HG02610 (cell line): ENCODE results near the gene CHSY1.

Experiments used
- ATAC-seq: cut with Tn5 transposase; IDR thresholded peaks from one replicate; pipeline ENCODE4 v1.9.1; 2021; ENCODE audit warnings: mild to moderate bottlenecking, moderate library complexity; ENCODE audit not compliant: unreplicated experiment

The CHSY1 gene

DNA sequence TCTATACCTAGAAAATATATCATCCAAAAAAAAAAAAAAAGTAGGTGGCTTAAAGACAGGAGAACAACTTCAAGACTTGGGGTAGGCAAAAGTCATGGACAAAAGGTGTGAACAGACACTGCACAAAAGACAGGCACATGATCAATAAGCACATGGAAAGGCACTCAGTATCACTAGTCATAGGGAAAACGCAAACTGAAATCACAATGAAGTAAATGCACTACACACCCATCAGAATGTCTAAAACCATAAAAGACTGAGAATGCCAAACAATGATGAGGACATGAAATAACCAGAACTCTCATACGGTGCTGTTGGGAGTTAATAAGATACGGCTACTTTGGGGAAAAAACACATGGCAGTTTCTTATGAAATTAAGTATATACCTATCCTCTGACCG lies 40.0 kb downstream of the CHSY1 start:
- ATAC-seq: no peak

DNA sequence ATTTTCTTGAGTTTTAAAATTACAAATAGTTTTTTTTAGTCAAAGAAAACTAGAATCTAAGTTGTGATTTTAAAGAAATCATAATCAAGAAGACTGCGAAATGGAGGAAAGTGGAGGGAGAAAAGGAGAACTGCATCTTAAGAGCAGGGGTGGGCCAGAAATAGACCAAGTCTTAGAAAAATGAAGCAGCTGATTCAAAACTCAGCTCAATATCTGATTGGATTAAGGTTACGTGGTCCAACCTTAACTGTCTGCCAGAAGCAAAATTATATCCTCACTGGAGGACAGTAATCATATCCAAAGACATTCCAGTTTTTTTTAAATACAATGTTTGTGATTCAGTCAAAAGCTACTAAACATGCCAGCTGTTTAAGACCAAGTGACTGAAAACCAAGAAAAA lies 41.4 kb downstream of the CHSY1 start:
- no peak for ATAC-seq

GRCh38 chr15:101210058-101210457 lies 41.8 kb downstream of the CHSY1 start:
- ATAC-seq: no peak

DNA sequence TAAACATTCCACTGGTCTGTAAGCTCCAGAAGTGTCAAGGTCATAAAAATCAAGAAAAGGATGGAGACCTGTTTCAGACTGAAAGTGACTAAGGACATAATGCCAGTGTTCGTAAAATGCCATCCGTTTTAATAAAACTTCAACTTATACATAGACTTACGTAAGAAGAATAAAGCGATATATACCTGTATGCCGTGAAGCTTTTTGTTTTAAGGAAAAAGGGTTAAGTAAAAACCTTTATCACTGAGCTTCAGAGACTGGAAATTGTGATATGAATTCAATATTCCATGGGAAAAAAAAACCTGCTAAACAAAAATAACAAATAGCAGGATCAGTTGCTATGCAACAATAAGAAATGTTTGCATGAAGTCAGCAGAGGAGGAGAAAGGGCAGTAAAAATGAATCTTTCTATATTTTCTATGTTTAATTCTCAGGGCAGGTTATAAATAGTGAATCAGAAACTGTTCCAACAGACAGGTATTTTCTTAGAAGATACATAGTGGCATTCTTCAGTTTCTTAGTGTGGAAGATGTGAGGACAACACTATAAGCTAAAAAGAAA lies 42.5 kb downstream of the CHSY1 start:
- ATAC-seq: no peak

DNA sequence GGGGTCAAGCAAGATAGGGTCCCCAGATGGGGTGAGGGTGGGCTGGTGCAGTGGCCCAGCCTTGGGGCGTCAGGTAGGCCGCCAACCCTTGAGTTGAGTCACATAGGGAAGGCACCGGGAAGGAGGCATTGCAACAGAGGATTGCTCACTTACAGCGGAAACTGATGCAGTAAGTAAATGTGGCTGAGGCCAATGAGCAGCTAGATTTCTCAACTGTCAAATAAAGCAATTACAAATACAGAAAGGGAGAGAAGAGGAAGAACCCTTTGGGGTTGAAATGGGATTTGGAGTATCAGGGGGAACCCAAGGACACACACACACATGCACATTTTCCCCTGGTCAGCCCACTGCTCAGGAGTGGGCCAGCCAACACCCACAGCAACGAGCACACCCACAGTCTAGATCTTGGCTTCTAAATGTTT lies 44.0 kb downstream of the CHSY1 start:
- no peak for ATAC-seq

DNA sequence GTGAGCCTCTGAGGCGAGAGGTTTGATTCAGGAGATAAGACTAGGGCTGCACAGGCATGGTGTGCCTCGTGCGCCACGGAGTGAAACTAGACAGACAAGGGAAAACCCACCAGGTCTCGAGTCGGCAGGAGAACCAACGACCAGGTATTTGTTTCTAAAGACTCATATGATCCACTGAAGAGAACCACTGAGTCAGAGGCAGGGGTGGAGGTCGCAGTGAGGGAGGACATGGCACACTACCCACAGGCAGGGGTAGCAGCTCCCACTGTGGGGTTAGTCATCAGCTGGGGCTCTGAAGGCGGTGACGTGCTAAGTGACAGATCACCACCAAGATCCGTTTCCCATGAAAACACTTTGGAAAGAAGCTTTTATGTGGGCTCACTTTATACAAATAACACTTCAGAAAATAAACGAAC lies 45.7 kb downstream of the CHSY1 start:
- no peak for ATAC-seq

GRCh38 chr15:101204739-101205535 lies 46.9 kb downstream of the CHSY1 start:
- ATAC-seq: no peak

GRCh38 chr15:101203607-101204189 lies 48.1 kb downstream of the CHSY1 start:
- ATAC-seq: no peak

DNA sequence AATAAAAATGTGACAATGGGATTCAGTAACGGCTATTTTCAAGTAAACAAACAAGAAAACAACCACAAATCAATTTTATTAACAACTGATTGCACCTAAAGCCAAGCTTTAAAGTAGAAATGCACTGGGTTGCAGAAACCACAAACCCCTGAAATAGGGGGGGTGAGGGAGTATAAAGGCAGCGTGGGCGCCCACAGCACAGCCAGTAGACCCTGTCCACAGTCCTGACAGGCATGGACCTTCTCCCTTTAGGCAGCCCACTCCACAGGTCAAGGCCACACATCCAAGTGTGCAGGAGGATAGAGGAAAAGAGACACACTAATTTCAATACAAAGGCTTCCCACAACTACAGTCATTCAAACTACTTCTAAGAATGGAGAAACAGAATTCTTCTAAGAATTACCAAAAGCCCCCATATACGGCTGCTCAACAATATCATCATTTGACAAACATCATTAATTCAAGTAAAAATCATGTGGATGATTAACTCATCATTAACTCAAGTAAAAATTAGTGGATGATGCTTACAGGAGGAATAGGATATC lies 48.7 kb downstream of the CHSY1 start:
- ATAC-seq: no peak

DNA sequence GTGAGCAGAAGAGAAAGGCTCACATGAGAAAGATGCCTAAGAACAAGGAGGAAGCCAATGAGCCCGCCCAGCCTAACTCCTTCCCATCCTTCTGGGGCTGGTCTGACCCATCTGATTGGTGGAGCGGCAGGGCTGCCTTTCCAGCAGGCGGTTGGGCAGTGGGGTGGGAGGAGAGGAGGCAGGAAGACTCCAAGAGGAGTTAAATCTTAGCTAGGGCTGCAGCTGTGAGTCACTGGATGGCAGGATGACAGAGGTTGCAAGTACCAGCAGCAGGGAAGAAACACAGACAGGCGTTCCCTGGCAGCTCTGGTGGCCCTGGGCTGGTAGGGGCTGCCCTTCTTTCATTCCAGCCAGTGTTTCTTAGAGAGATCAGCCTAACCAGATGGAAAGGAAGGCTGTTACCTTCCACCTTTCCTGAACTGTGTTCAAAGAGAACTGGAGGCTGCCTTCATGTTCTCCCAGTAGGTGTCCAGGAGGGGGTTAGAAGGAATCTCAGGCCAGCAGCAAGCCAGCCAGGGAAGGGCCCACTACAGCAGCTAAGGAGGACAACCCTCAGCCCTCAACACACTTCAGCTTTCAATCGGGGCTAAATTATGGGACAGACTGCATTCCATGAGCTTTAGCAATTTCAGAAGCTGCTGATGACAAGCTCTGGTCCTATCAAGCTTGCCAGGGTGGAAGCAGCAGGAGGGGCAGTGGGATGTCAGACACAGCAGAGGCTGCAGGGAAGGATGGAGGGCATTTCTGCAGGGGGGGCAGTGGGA lies 50.3 kb downstream of the CHSY1 start:
- ATAC-seq: no peak

DNA sequence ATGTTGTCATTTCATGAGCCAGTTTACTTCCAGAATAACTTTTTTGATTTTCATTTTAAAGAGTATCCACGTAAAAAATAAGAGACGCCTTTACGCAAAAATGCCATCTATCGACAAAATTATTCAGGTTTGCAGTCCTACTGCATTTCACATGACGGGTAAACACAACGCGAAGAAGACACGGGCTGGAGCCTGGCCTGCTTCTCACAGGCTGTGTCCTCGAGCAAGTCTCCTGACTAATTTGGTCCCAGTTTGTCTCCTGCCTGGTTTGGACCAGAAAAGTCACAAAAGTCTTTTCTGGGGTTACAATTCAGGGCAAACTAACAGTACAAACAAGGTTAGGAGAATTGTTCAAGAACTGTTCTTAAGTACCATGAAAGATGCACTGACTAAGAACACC lies 51.7 kb downstream of the CHSY1 start:
- ATAC-seq: no peak

- ATAC-seq: no peak
Measured at GRCh38 chr15:101198800-101199199, 53.0 kb downstream of the CHSY1 start.

DNA sequence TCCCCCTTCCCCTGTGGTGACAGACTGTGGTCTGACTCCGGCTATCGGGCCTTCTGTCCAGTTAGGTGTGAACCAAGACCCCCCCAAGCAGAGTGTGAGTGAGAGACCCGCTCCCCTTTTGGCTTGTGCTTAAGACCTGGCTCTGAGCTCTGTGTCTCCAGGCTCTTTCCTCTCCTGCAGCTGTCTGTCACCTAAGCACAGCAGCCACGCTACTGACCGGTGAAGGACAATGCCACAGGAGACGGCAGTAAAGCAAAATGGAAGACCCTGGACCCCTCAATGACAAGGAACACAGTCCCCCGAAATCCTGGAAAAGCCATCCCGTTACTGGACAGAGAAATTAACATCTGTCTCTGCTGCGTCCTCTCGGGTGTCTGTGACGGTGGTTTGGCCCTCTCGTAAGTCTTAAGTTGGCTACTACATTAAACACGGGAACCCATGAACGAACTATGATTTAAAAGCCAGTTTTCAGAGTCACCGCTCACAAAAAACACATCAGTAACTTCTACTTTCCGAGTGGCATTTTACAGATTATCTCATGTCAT lies 53.7 kb downstream of the CHSY1 start:
- no peak for ATAC-seq

DNA sequence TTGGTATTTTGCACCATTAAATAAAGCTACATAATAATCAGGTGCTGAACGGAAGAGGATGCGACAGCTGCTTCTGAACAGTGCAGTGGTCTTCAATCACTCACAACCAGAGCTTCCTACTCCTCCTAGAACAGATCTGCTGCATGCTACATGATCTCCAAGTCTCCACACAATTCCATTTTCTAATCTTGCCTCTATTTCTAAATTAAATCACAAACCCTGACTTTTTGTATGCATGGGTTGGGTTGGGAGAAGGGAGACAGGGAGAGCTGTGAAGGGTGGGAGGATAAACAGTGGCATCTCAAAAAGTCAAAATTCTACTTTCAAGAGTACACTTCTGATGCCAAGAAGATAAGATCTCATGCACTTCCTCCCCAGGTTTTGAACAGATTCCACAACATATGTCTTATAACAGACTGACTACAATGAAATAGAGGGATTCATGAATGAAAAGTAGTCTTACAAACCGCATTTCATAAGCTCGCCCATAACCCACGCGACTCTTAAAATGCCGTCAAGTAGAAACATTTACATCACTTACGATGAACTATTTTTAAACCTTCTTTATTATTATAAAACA lies 57.2 kb downstream of the CHSY1 start:
- no peak for ATAC-seq

DNA sequence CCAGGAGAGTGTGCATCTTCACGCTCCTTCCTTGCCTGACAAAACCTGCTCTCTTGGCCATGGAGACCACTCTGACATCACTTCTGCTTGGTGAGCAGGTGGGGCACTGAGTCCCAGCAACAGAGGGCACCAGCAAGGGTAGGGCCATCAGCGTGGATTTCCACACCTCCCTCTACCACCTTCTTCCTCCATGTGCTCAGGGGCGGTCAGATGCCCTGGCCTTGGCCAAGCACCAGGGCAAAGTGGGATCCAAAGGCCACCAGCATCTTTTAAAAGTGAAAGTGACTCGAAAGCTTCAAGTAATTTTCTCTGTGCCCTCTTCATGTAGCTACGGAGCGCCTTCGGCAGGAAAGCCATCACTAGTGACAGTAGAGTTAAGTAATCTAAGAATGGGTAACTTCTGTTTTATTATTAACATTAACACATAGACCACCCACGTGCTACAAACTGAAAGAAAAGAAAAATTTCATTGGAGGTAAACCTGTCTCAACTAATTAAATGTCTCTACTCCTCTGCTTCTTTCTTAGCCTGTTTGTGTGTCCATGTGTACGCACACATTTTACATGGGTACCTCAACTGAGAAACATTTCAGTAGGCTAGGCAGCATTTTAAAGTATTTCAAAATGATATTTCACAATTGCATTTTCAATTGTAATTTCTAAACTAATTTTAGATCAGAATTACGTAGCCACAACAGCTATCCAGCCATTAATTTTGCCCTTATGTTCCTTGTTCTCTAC lies 57.9 kb downstream of the CHSY1 start:
- ATAC-seq: no peak

GRCh38 chr15:101193120-101193644 lies 58.7 kb downstream of the CHSY1 start:
- no peak for ATAC-seq

GRCh38 chr15:101192081-101192480 lies 59.8 kb downstream of the CHSY1 start:
- no peak for ATAC-seq

- ATAC-seq: no peak
Measured at GRCh38 chr15:101191242-101191641, 60.6 kb downstream of the CHSY1 start.

DNA sequence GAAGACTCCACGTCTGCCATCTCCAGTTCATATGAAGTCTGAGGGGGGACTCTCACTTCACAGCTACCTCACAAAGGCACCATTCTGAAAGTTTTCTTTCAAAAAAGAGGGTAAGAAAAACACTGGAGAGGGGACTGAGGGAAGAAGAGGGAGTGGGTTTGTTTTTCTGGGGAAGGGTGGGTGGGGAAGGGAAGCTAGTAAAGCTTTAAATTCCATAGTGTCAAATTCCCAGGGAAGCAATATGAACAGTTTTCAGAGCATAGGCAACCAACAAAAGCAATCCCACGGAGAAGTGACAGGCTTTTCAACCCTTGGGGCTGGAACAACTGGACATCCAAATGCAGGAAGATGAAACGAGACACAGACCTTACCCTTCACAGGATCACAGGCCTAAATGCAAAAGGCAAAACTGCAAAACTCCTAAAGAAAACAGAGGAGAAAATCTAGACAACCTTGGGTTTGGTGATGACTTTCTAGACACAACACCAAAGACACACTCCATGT lies 61.7 kb downstream of the CHSY1 start:
- no peak for ATAC-seq
